HG02571 (cell line): Measurements from ENCODE around the gene AMMECR1L.

Experiments
- ATAC-seq: cut with Tn5 transposase; IDR thresholded peaks from one replicate; pipeline ENCODE4 v1.9.1; 2021; ENCODE audit warnings: mild to moderate bottlenecking, moderate library complexity; ENCODE audit not compliant: unreplicated experiment

The AMMECR1L gene

DNA sequence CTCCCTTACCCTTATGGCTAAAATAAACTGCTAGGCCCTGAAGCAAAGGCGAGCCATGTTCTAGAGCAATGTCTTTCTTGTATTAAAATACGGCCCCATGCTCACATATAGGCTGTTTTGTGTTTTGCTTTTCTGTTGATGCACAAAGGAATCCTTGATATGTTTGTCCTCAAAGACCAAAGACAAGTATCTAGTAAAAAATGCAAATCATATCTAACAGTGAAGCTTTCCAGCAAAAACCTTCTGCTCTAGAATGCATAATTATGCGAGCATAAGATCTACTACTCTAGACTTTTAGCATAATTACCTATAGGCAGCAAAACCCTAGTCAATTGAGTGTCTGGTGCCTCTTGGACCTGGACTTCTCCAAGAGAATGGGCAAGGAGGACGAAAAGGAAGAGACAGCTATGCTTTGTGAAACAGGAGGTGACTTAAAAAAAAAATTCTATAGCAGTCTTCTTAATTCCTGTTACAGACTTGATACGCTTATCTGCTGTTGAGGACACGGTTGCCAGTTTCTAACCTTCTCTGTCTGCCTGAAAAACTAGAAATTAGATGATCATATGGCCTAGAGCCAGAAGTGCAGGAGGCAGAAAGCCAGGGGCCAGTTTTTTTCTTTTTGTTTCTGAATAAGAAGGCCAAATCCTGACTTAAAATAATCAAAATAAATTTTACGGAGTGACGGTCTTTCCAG is 1.5 kb upstream of the AMMECR1L start:
- no peak for ATAC-seq

- peak; percentile 28 for ATAC-seq
These were observed 808 bp upstream of the AMMECR1L start for GRCh38 chr2:127886593-127886935.

- ATAC-seq = peak; percentile 24
These were observed 655 bp downstream of the AMMECR1L start for GRCh38 chr2:127884861-127885740.

- no peak for ATAC-seq
These were observed 1.3 kb downstream of the AMMECR1L start for GRCh38 chr2:127884436-127884835.

DNA sequence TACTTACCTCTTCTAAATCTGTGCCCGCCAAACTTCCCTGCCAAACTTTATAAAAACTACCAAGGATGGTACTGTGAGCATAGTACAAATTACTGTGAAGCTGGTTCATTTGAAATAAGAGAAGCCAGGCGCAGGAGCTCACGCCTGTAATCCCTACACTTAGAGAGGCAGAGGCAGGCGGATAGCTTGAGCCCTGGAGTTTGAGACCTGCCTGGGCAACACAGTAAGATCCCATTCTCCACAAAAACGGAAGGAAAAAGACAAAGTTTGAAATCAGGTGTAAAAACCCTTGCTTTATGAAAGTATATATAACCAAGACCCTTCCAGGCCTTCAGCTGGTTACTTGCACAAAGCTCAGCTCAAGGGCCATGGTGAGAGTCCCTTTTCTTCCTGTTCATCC is 5.9 kb downstream of the AMMECR1L start:
- ATAC-seq = no peak

- ATAC-seq = no peak
These were observed 8.1 kb downstream of the AMMECR1L start for GRCh38 chr2:127877626-127878025.

GRCh38 chr2:127877136-127877535 is 8.6 kb downstream of the AMMECR1L start:
- ATAC-seq = no peak

DNA sequence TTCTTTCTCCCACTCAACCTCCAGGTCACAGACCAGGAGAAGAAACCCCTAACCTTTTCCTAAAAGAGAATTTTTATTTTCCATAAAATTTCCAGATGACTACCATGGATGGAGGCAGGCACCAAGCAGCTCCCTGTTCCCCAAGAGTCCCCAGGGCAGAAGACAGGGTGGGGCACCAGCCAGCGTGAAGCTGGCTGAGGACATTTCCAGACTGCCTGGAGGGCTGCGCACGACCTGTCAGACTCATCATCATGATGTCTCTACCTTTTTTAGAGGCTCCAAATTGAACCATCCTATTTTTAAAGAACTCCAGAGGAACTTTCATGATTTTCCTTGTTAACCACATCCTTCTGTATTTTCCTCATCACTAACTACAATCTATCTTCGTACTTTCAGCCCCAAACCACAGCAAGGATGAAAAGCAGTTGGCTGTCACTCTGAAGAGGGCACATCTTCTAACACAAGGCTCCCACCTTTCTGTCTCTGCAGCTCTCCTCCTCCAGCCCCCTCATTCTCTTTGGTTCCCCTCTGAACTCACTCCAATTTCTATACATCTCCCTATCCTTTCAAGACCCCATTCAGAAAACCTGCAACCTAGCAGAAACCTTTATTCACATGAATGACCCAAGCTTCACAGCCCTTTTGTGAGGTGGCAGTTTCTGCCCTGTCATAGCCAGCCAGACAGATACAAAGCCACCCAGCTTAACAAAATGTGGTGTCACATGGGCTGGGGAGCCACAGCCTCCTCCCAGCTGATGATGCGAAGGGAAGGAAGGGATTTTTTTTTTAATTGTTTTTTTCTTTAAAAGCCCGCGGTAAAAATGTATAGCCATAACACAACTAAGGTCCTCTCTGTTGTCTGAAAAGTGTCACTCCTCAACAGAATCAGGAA is 11.1 kb downstream of the AMMECR1L start:
- ATAC-seq = no peak

DNA sequence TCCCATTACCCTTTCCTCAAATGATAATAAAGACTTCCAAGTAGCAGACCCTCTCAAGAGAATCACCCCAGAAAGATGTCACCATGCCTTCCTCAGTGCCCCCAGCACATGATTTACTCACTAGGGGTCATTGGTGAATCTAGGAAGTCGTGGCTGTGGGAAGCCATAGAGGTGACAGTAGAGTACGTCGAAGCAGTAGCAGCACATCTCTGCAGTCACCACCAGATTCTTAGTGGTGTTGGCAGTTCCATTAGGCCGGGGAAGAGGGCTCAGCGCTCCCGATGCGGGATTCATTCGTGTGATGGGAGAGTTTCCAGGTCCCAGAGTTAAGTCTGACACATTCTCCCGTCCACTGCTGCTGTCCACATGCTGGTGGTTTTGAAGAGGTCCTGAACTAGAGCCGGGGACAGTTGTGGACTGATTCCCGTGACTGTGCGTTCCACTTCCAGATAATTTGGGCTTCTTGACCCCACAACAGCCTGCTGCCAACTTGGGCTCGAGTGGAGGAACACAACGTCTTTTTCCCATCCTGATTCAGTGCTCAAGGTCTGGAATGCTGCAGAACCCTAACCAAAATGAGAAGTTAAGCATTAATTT is 12.0 kb downstream of the AMMECR1L start:
- ATAC-seq = no peak

DNA sequence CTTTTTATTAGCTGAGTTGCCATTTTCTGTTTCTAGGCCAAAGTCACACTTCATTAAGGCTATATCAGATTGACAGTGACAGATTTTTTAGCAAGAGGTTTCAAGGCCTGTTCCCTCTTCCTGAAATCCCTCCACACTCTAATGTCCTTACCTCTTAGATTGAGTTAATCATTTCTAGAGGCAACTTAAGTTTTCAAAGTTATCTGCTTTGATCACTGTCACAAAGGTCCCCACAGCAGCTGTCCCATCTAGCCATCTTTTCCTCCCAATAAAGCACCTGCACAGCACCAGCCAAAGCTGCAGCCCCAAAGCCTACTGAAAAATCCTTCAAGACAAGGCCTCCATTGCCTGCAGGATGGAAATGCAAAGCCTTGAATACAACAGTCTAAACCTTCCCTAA is 13.4 kb downstream of the AMMECR1L start:
- ATAC-seq = no peak

DNA sequence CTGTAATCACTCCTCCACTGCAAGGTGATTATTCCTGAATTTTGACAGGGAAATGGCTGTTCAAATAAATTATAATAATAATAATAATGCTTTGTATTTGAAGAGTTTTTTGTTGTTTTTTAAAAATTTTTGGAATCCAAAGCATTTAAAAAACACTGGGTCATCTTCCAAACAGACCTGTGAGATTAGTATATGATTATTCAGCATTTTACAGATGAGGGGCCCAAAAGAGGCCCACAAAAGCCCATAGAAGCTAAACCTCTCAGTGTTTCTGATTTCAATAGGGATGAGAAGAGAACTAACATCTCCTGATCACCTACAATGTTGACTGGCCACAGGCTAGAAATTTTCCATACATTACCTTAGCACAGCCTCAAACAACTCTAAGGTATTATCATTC is 19.8 kb downstream of the AMMECR1L start:
- ATAC-seq = no peak

- ATAC-seq = no peak
These were observed 20.9 kb downstream of the AMMECR1L start for GRCh38 chr2:127864877-127865276.

GRCh38 chr2:127862228-127862627 is 23.5 kb downstream of the AMMECR1L start:
- ATAC-seq = no peak

DNA sequence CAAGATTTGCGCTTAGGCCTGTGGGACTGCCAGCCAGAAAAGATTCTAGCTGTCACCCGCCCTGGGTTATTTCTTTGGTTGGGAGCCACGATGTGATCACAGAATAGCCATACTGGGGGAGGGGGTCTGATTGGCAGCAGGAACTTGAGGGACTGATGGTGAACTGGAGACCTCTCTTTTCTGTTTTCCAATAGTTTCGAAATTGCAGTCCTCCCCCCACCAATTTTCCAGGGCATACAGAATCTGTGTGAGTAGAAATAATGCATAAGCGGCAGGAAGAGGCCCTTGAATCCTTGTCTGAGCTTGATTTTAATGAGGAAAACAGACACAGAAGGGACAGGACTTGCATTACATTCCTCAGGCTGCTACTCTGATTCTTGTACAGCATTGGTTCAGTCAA is 25.6 kb downstream of the AMMECR1L start:
- no peak for ATAC-seq

DNA sequence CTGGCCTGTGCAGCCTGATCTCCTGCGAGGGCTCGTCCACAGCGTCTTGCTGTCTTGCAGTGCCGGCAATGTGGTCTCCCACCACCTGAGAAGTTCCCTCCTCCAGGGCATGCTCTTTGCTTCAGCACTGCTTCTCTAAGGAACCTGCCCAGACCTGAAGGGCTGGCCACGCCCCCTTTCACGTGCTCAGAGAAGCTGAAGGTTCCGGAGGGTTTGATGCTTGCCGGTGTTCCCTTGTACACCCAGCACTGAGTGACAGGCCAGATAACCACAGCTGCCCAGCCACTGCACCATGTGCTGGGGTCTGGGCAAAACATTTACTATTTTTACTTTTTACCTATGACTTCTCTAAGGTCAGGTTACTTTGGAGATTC is 26.1 kb downstream of the AMMECR1L start:
- ATAC-seq = no peak

GRCh38 chr2:127857265-127857808 is 28.4 kb downstream of the AMMECR1L start:
- no peak for ATAC-seq

- no peak for ATAC-seq
These were observed 32.1 kb downstream of the AMMECR1L start for GRCh38 chr2:127853671-127854070.

GRCh38 chr2:127852388-127852787 is 33.4 kb downstream of the AMMECR1L start:
- no peak for ATAC-seq

DNA sequence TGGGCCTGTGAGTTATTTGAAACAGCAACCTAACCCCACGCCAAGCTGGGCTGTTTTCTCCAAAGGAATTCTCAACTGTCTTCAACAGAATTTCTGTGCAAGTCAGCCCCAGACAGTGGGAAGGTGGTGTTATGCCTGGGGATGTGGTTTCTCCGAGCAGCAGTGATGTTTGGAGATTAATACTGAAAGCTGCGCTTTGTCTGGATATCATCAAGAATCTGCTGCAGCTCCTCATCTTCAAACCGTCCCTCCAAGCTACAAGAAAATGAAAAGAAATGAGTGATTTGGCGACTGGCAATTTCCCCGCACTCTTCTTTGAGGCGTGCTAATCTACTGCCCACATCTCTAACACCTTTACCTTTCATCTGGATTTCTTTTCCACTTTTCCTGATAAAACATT is 37.8 kb downstream of the AMMECR1L start:
- ATAC-seq = no peak

DNA sequence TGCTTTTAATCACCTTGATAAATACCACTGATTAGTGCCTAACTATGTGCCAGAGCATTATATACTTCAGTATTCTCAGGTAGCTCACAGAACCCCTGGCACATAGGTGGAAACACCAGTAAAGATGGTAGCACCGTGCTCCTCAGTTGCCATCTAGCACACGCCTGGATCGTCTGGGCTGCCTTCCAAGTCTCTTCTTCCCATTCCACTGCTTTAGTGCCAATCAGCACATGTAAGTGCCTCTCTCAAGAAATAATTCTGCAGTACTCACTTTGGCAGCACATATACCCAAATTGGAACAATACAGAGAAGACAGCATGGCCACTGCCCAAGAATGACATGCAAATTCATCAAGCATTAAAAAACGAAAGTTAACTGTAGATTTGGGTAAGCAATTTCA is 40.8 kb downstream of the AMMECR1L start:
- ATAC-seq = no peak

GRCh38 chr2:127843677-127844076 is 42.1 kb downstream of the AMMECR1L start:
- ATAC-seq = no peak
